ENCODE data around the gene MXRA7.

DNA sequence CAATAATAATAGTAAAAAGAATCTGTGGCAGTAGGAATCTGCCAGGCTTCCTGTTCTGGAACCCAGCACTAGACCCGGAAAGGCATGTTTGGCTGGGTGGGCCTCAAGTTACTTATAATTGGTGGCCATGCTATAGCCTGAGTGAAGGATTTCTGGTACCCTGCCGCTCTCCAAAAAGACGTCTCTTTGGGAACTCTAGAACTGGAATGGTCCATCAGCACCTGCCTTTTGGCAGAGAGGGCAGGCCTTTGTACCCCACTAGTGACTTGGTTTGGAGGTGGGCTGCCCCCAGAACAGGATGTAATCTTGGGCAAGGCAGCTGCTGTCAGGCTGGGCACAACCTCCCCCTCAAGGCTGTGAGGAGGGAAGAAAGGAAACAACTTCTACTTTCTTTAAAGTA lies 37.9 kb downstream of the MXRA7 start:
- TF ChIP-seq, protein P1, sequence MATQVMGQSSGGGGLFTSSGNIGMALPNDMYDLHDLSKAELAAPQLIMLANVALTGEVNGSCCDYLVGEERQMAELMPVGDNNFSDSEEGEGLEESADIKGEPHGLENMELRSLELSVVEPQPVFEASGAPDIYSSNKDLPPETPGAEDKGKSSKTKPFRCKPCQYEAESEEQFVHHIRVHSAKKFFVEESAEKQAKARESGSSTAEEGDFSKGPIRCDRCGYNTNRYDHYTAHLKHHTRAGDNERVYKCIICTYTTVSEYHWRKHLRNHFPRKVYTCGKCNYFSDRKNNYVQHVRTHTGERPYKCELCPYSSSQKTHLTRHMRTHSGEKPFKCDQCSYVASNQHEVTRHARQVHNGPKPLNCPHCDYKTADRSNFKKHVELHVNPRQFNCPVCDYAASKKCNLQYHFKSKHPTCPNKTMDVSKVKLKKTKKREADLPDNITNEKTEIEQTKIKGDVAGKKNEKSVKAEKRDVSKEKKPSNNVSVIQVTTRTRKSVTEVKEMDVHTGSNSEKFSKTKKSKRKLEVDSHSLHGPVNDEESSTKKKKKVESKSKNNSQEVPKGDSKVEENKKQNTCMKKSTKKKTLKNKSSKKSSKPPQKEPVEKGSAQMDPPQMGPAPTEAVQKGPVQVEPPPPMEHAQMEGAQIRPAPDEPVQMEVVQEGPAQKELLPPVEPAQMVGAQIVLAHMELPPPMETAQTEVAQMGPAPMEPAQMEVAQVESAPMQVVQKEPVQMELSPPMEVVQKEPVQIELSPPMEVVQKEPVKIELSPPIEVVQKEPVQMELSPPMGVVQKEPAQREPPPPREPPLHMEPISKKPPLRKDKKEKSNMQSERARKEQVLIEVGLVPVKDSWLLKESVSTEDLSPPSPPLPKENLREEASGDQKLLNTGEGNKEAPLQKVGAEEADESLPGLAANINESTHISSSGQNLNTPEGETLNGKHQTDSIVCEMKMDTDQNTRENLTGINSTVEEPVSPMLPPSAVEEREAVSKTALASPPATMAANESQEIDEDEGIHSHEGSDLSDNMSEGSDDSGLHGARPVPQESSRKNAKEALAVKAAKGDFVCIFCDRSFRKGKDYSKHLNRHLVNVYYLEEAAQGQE (IDR thresholded peaks at IDR 0.05; ENCODE audit: low read depth, low read length), result no peak
- TF ChIP-seq RCOR1 (IDR thresholded peaks at IDR 0.05; ENCODE audit: low read length) (no peak), RXRA (IDR thresholded peaks at IDR 0.05; ENCODE audit: borderline replicate concordance, low read depth) (no peak), CTCF (IDR thresholded peaks at IDR 0.05) (no peak), RAD21 (IDR thresholded peaks at IDR 0.05; ENCODE audit: low read length) (no peak), JUND (IDR thresholded peaks at IDR 0.05) (no peak), EP300 (IDR thresholded peaks at IDR 0.05; ENCODE audit: borderline replicate concordance in 1 of 2, low read depth in 1 of 2, low read length in 1 of 2) (no peak)

Measured in SK-N-SH (cell line).